ENCODE measurements around the gene CHIC2.

CHIC2 gene

DNA sequence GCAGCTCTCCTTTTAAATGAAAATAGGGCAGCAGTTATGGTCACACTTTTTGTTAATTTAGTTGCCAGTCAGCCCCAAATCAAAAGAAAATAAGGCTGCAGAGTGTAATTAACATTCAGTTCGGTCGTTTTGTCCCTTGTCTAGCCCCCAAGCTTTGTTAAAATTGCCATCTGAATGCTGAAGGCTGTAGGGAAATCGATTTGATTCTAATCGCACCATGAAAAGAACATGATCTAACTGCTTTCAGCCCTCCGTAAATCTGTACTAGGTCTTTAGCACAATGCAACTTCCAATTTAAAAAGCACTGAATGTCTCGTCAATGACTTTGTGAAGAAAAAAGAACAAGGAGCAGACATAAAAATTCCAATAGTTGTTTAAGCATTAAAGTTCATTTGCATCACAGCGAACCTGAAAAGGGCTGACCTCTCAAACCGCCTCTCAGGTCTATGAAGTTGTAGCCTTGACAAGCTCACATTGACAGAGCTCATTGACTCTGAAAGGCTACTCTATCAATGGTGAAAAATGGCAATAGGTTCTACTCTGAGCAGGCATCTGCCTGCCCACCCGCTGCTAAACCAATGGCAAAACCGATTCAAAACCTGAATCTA lies 48.9 kb downstream of the CHIC2 start:
- no peak for DNase-seq
- TF ChIP-seq, protein P1, sequence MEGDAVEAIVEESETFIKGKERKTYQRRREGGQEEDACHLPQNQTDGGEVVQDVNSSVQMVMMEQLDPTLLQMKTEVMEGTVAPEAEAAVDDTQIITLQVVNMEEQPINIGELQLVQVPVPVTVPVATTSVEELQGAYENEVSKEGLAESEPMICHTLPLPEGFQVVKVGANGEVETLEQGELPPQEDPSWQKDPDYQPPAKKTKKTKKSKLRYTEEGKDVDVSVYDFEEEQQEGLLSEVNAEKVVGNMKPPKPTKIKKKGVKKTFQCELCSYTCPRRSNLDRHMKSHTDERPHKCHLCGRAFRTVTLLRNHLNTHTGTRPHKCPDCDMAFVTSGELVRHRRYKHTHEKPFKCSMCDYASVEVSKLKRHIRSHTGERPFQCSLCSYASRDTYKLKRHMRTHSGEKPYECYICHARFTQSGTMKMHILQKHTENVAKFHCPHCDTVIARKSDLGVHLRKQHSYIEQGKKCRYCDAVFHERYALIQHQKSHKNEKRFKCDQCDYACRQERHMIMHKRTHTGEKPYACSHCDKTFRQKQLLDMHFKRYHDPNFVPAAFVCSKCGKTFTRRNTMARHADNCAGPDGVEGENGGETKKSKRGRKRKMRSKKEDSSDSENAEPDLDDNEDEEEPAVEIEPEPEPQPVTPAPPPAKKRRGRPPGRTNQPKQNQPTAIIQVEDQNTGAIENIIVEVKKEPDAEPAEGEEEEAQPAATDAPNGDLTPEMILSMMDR (IDR thresholded peaks at IDR 0.05; ENCODE audit: low read length), result no peak
- TF ChIP-seq EZH2 (optimal IDR thresholded peaks at IDR 0.05; ENCODE audit: low read depth, low read length) (no peak), EZH2phosphoT487 (IDR thresholded peaks at IDR 0.05; ENCODE audit: low read length) (no peak)
- H3K9me3 ChIP-seq (replicated peaks; ENCODE audit: insufficient read depth, low read length), result no peaks in the 10 kb centered on the region
- H3K4me2 ChIP-seq (ENCODE audit: low read depth, low read length), result no peak overlapping the region
- no peaks in the 10 kb centered on the region for H4K20me1 ChIP-seq (ENCODE audit: insufficient read depth, low read length)
- H3K27me3 ChIP-seq (replicated peaks; ENCODE audit: insufficient read depth, low read length), result no peaks in the 10 kb centered on the region
- H3K36me3 ChIP-seq (replicated peaks; ENCODE audit: insufficient read depth, low read length), result no peaks in the 10 kb centered on the region
- H3K9ac ChIP-seq (ENCODE audit: low read length), result no peak overlapping the region
- no peaks in the 10 kb centered on the region for H3F3A ChIP-seq (ENCODE audit: insufficient read depth, low read length)
- H3K27ac ChIP-seq (ENCODE audit: low read length), result no peak overlapping the region
- no peaks in the 10 kb centered on the region for H3K9me2 ChIP-seq (replicated peaks; ENCODE audit: insufficient read depth, low read length)
- no peaks in the 10 kb centered on the region for H3K79me2 ChIP-seq (ENCODE audit: low read length)
- no peaks in the 10 kb centered on the region for H3K4me1 ChIP-seq (ENCODE audit: low read length)
- H2AFZ ChIP-seq (ENCODE audit: low read length), result no peak overlapping the region
- no peak overlapping the region for H3K4me3 ChIP-seq (ENCODE audit: low read length)

DNA sequence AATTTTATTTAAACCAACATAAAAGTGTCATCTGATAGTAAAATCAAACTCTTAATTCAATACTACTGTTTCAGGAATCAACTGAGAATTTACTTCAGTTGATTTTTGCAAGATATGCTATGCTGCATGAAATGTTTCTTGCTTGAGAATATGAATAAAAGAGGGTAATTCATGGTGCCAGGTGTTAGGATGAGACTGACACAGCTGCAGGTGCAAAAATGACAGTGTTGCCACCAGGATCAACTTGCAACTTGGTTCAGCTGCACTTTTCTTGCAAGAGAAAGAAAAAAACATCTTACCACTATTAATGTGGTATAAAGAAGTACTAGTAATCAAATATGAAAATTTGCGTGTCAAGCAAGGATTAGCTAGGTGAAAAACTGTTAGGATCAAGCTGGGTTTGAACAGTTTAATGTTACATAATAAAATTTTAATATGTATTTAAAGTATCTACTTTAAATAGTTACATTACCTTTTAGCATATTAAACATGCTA lies 49.7 kb downstream of the CHIC2 start:
- no peak for DNase-seq
- H3F3A ChIP-seq (ENCODE audit: insufficient read depth, low read length), result no peaks in the 10 kb centered on the region
- no peak overlapping the region for H3K4me3 ChIP-seq (ENCODE audit: low read length)
- H3K79me2 ChIP-seq (ENCODE audit: low read length), result no peaks in the 10 kb centered on the region
- no peak overlapping the region for H3K9ac ChIP-seq (ENCODE audit: low read length)
- no peaks in the 10 kb centered on the region for H3K4me1 ChIP-seq (ENCODE audit: low read length)
- H3K27me3 ChIP-seq (replicated peaks; ENCODE audit: insufficient read depth, low read length), result no peaks in the 10 kb centered on the region
- no peaks in the 10 kb centered on the region for H3K9me3 ChIP-seq (replicated peaks; ENCODE audit: insufficient read depth, low read length)
- H4K20me1 ChIP-seq (ENCODE audit: insufficient read depth, low read length), result no peaks in the 10 kb centered on the region
- H3K36me3 ChIP-seq (replicated peaks; ENCODE audit: insufficient read depth, low read length), result no peaks in the 10 kb centered on the region
- no peak overlapping the region for H2AFZ ChIP-seq (ENCODE audit: low read length)
- no peak overlapping the region for H3K27ac ChIP-seq (ENCODE audit: low read length)
- H3K4me2 ChIP-seq (ENCODE audit: low read depth, low read length), result no peak overlapping the region
- TF ChIP-seq, protein P1 (IDR thresholded peaks at IDR 0.05; ENCODE audit: low read length), result no peak
- TF ChIP-seq EZH2phosphoT487 (IDR thresholded peaks at IDR 0.05; ENCODE audit: low read length) (no peak), EZH2 (optimal IDR thresholded peaks at IDR 0.05; ENCODE audit: low read depth, low read length) (no peak)
- no peaks in the 10 kb centered on the region for H3K9me2 ChIP-seq (replicated peaks; ENCODE audit: insufficient read depth, low read length)

DNA sequence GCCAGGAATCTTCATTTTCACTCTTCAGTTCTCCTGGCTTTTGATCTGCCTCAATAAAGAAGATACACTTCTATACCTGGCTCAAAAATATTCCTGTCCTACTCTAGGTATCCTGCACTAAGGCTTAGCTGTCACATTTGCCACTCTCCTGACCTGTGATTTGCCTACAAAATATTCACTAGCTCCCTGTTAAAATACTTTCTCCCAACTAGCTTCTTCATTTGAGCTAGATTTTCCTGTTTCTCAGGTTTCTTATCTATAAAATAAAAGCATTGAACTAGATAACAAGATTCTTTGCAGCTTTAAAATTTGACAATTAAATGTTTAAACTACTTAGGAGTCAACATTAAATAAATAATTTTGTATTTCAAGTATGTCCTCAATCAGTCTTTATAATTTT lies 53.2 kb downstream of the CHIC2 start:
- H3K79me2 ChIP-seq (ENCODE audit: low read length), result no peaks in the 10 kb centered on the region
- no peak overlapping the region for H3K4me3 ChIP-seq (ENCODE audit: low read length)
- no peaks in the 10 kb centered on the region for H3F3A ChIP-seq (ENCODE audit: insufficient read depth, low read length)
- no peak overlapping the region for H3K9ac ChIP-seq (ENCODE audit: low read length)
- no peaks in the 10 kb centered on the region for H3K4me1 ChIP-seq (ENCODE audit: low read length)
- H3K4me2 ChIP-seq (ENCODE audit: low read depth, low read length), result no peak overlapping the region
- no peak overlapping the region for H2AFZ ChIP-seq (ENCODE audit: low read length)
- TF ChIP-seq EZH2 (optimal IDR thresholded peaks at IDR 0.05; ENCODE audit: low read depth, low read length) (no peak), EZH2phosphoT487 (IDR thresholded peaks at IDR 0.05; ENCODE audit: low read length) (no peak)
- TF ChIP-seq, protein P1 (IDR thresholded peaks at IDR 0.05; ENCODE audit: low read length), result no peak
- no peak overlapping the region for H3K27ac ChIP-seq (ENCODE audit: low read length)
- H3K36me3 ChIP-seq (replicated peaks; ENCODE audit: insufficient read depth, low read length), result no peaks in the 10 kb centered on the region; the same call in 1 of the 2 replicates
- no peaks in the 10 kb centered on the region for H3K9me3 ChIP-seq (replicated peaks; ENCODE audit: insufficient read depth, low read length)
- no peaks in the 10 kb centered on the region for H3K27me3 ChIP-seq (replicated peaks; ENCODE audit: insufficient read depth, low read length)
- H4K20me1 ChIP-seq (ENCODE audit: insufficient read depth, low read length), result no peaks in the 10 kb centered on the region
- H3K9me2 ChIP-seq (replicated peaks; ENCODE audit: insufficient read depth, low read length), result no peaks in the 10 kb centered on the region
- no peak for DNase-seq

Data from MM.1S (cell line).